Endothelial cell of umbilical vein (primary cell): ENCODE results near the gene FGD6. TPM values are rescaled to one million over a fixed set of nuclear protein-coding genes. Genes with fewer than 3 reads are reported as not detected.

Experiments used
- BruUV-seq: library from RNA; stranded (reverse); fragments of 400-500 nt; replicated peaks from 2 replicates; lab custom pipeline; 2021; lab: Mats Ljungman, UMichigan
- CTCF ChIA-PET: fragments of 300-600, 350-600 bp; sonication (Branson Sonifier 250); formaldehyde crosslinking; loops from one replicate; lab custom pipeline; 2021; ENCODE audit warnings: antibody characterized with exemption, inconsistent platforms; lab: Charles Lee
- POLR2A ChIA-PET: fragments of 300-600, 350-600 bp; sonication (Branson Sonifier 250); formaldehyde crosslinking; loops from one replicate; lab custom pipeline; 2021; ENCODE audit warnings: antibody characterized with exemption, inconsistent platforms; lab: Charles Lee
- DNase-seq: peaks from one replicate; pipeline ENCODE4 v3.0.0-alpha.2; 2011; ENCODE audit warnings: low read depth, low spot score
- FAIRE-seq: peaks from 2 replicates; lab custom pipeline; 2011; peaks lifted over from hg19 to GRCh38; lab: Jason Lieb, UNC
- H2AFZ ChIP-seq: 2 replicates; pipeline ENCODE4 v1.6.0; 2012; ENCODE audit warnings: low read depth, low read length, control low read depth, inconsistent platforms
- H3K27ac ChIP-seq: 2 replicates; pipeline ENCODE4 v1.5.1; 2011; ENCODE audit warnings: low read depth, mild to moderate bottlenecking, control low read depth, low read length, moderate library complexity; ENCODE audit not compliant: insufficient read depth
- H3K27me3 ChIP-seq, 2 experiments: 2 replicates each; pipeline versions ENCODE4 v1.6.0 to v1.6.1; 2011; ENCODE audit warnings: low read length in 2 of 2, mixed read lengths in 1 of 2; ENCODE audit not compliant: control insufficient read depth in 2 of 2, insufficient read depth in 2 of 2
- H3K36me3 ChIP-seq, 2 experiments: 2 replicates in 1 of 2; 3 replicates in 1 of 2; pipeline ENCODE4 v1.5.1; 2011; ENCODE audit warnings: low read length in 2 of 2, mild to moderate bottlenecking in 1 of 2, moderate library complexity in 1 of 2; ENCODE audit not compliant: control insufficient read depth in 2 of 2, insufficient read depth in 2 of 2; ENCODE audit errors: extremely low read depth in 1 of 2
- H3K4me1 ChIP-seq: 3 replicates; pipeline ENCODE4 v1.5.1; 2011; ENCODE audit warnings: mild to moderate bottlenecking, low read length; ENCODE audit not compliant: control insufficient read depth, insufficient read depth; ENCODE audit errors: extremely low read depth
- H3K4me2 ChIP-seq: 2 replicates; pipeline ENCODE4 v1.6.1; 2011; ENCODE audit warnings: low read length, control low read depth, mixed read lengths; ENCODE audit not compliant: insufficient read depth
- H3K4me3 ChIP-seq, 3 experiments: fragments of 200-600 bp in 1 of 3; sonication (generic), shearing (Covaris generic) in 1 of 3; replicated peaks in 1 of 3; 2 replicates each; pipeline ENCODE4 v1.5.1; 2011 to 2016; ENCODE audit warnings: control low read depth in 3 of 3, low read length in 3 of 3, mild to moderate bottlenecking in 2 of 3, inconsistent platforms in 1 of 3, low read depth in 1 of 3, moderate library complexity in 1 of 3; ENCODE audit not compliant: insufficient read depth in 1 of 3
- H3K79me2 ChIP-seq: 2 replicates; pipeline ENCODE4 v1.6.0; 2012; ENCODE audit warnings: low read length, inconsistent platforms; ENCODE audit not compliant: control insufficient read depth, insufficient read depth
- H3K9ac ChIP-seq: replicated peaks from 2 replicates; pipeline ENCODE3; 2011; ENCODE audit warnings: low read length, control low read depth; ENCODE audit not compliant: insufficient read depth; ENCODE audit errors: extremely low read depth
- H3K9me1 ChIP-seq: replicated peaks from 3 replicates; pipeline ENCODE4 v1.6.0; 2011; ENCODE audit warnings: mild to moderate bottlenecking, low read length; ENCODE audit not compliant: control insufficient read depth, insufficient read depth; ENCODE audit errors: extremely low read depth
- H3K9me3 ChIP-seq: replicated peaks from 2 replicates; pipeline ENCODE4 v1.5.1; 2012; ENCODE audit warnings: low read length, inconsistent platforms; ENCODE audit not compliant: control insufficient read depth, insufficient read depth
- H4K20me1 ChIP-seq: replicated peaks from 2 replicates; pipeline ENCODE3; 2011; ENCODE audit warnings: mild to moderate bottlenecking, low read length; ENCODE audit not compliant: control insufficient read depth, insufficient read depth; ENCODE audit errors: extremely low read depth
- CTCF ChIP-seq, 2 donors: IDR thresholded peaks; 1 replicate in 1 of 2; 2 replicates in 1 of 2; pipeline ENCODE4 v1.5.1; 2011; ENCODE audit warnings: low read length in 2 of 2, mild to moderate bottlenecking in 2 of 2, moderate library complexity in 2 of 2, control low read depth in 1 of 2, inconsistent platforms in 1 of 2, low read depth in 1 of 2; ENCODE audit not compliant: insufficient read depth in 1 of 2; ENCODE audit errors: extremely low read depth in 1 of 2
- EZH2 ChIP-seq: IDR thresholded peaks from 2 replicates; pipeline ENCODE4 v1.6.1; 2012; ENCODE audit warnings: borderline replicate concordance, low read depth, mild to moderate bottlenecking, moderate library complexity, low read length, inconsistent platforms; ENCODE audit not compliant: severe bottlenecking
- FOS ChIP-seq: IDR thresholded peaks from 2 replicates; pipeline ENCODE4 v1.6.1; 2011; ENCODE audit warnings: mild to moderate bottlenecking, low read length, moderate library complexity, borderline replicate concordance; ENCODE audit not compliant: insufficient read depth
- GATA2 ChIP-seq: IDR thresholded peaks from 2 replicates; pipeline ENCODE4 v1.7.0; 2011; ENCODE audit warnings: low read depth, mild to moderate bottlenecking, moderate library complexity, mixed read lengths, low read length; ENCODE audit not compliant: insufficient read length, insufficient read depth
- JUN ChIP-seq: IDR thresholded peaks from 2 replicates; pipeline ENCODE4 v1.6.1; 2011; ENCODE audit warnings: borderline replicate concordance, low read depth; ENCODE audit not compliant: insufficient read length, insufficient read depth
- MAX ChIP-seq: IDR thresholded peaks from 2 replicates; pipeline ENCODE4 v1.6.1; 2011; ENCODE audit not compliant: insufficient read depth, insufficient read length
- MYC ChIP-seq: IDR thresholded peaks from one replicate; pipeline ENCODE4 v1.6.1; 2011; ENCODE audit warnings: mild to moderate bottlenecking, low read depth, low read length
- POLR2A ChIP-seq: IDR thresholded peaks from 2 replicates; pipeline ENCODE4 v1.6.1; 2012; ENCODE audit warnings: low read depth, mild to moderate bottlenecking, control low read depth, low read length
- POLR2AphosphoS5 ChIP-seq: IDR thresholded peaks from 2 replicates; pipeline ENCODE4 v1.6.1; 2012; ENCODE audit warnings: low read depth, mild to moderate bottlenecking, control low read depth, low read length, moderate library complexity; ENCODE audit not compliant: insufficient read depth
- dilution Hi-C: fragments of 300-500 bp; cut with MboI; formaldehyde crosslinking; loops from one replicate; pipeline ENCODE4 v1.15.0; 2019; ENCODE audit warnings: low sequenced_read_pairs; ENCODE audit not compliant: extremely low pct_ligation_motif_present
- intact Hi-C: fragments of 100-400 bp; cut with micrococcal nuclease; formaldehyde crosslinking; loops from one replicate; pipeline ENCODE4 v1.10.0; 2022
- polyA plus RNA-seq, 4 experiments: library from polyadenylated mRNA; depleted of rRNA in 3 of 4; stranded (reverse) in 3 of 4; unstranded in 1 of 4; fragments of >200 nt; gene quantifications; 2 replicates each; pipeline versions ENCODE4 v1.2.1 to v1.2.3, GENCODE V29; 2011 to 2012; ENCODE audit warnings: missing spikeins in 1 of 4
- total RNA-seq: library from RNA; stranded (reverse); gene quantifications from 2 replicates; pipeline ENCODE4 v1.2.3, GENCODE V29; 2021

FGD6 gene
- total and polyA plus RNA-seq, 2 donors (not counting 3 experiments of a cell fraction or from before 2014, with no cell fraction given): 5.9 to 14.0 TPM

GRCh38 chr12:95213119-95213518 lies 4.1 kb downstream of the FGD6 start:
- Histone ChIP-seq H3K79me2 (peaks cover 43% of the 10 kb centered on the region), H3K9me1 (no peaks in the 10 kb centered on the region), H3K36me3 (no peaks in the 10 kb centered on the region), H3K4me2 (peak overlapping the region; percentile 76), H3K9me3 (no peaks in the 10 kb centered on the region), H3K9ac (no peak overlapping the region), H4K20me1 (no peaks in the 10 kb centered on the region), H3K27ac (peak overlapping the region; percentile 12), H2AFZ (no peak overlapping the region), H3K4me3 (no peak overlapping the region), H3K4me1 (peaks cover 34% of the 10 kb centered on the region), H3K27me3 (no peaks in the 10 kb centered on the region)
- ChIA-PET CTCF (interaction anchor here (1.0 to 5.9 kb wide), 8 partner anchors 9 to 321 kb away, joined by 3 to 91 read pairs (median 4); no protein-coding TSS in a partner anchor), POLR2A (interaction anchor here (1.0 kb wide), 1 partner anchor 42 kb away, joined by 3 read pairs; no protein-coding TSS in a partner anchor)
- intact Hi-C loops: loop anchor here (10.0 kb wide), 1 partner anchor 498 kb away; no protein-coding TSS in a partner anchor
- dilution Hi-C loops: loop anchor here (25.0 kb wide), 1 partner anchor 101 kb away; no protein-coding TSS in a partner anchor
- DNase-seq (no peak), FAIRE-seq (no peak)
- no peak for TF ChIP-seq POLR2A
- no peak for TF ChIP-seq MAX
- no TSS peak for BruUV-seq

GRCh38 chr12:95212586-95212985 lies 4.7 kb downstream of the FGD6 start:
- H3K4me1 ChIP-seq: peaks cover 34% of the 10 kb centered on the region
- no TSS peak for BruUV-seq
- intact Hi-C loops (loop anchor here (10.0 kb wide), 1 partner anchor 498 kb away; no protein-coding TSS in a partner anchor), dilution Hi-C loops (loop anchor here (25.0 kb wide), 1 partner anchor 100 kb away; no protein-coding TSS in a partner anchor)
- H3K79me2 ChIP-seq: peaks cover 43% of the 10 kb centered on the region
- no peaks in the 10 kb centered on the region for H4K20me1 ChIP-seq
- no peak overlapping the region for H2AFZ ChIP-seq
- TF ChIP-seq EZH2: no peak
- TF ChIP-seq MAX: no peak
- no peak for TF ChIP-seq MYC
- peak; percentile 22 for TF ChIP-seq JUN
- TF ChIP-seq FOS: peak; percentile 68
- no peak for TF ChIP-seq GATA2
- TF ChIP-seq POLR2A: no peak
- no peak for TF ChIP-seq CTCF (IDR thresholded peaks at IDR 0.05; ENCODE audit: extremely low read depth in 1 of 2, insufficient read depth in 1 of 2, low read depth in 1 of 2, low read length in 2 of 2)
- no peak for TF ChIP-seq POLR2AphosphoS5
- ChIA-PET CTCF (interaction anchor here (0.8 to 5.7 kb wide), 9 partner anchors 8 to 322 kb away, joined by 3 to 91 read pairs (median 3); no protein-coding TSS in a partner anchor), POLR2A (interaction anchor here (1.0 kb wide), 1 partner anchor 42 kb away, joined by 3 read pairs; no protein-coding TSS in a partner anchor)
- H3K9me1 ChIP-seq: no peaks in the 10 kb centered on the region
- no peaks in the 10 kb centered on the region for H3K9me3 ChIP-seq
- peak overlapping the region; percentile 76 for H3K4me2 ChIP-seq
- H3K4me3 ChIP-seq: peak overlapping the region in 1 of 3 experiments; percentile 11
- peaks cover 0 to 2% of the 10 kb centered on the region in 2 experiments for H3K36me3 ChIP-seq
- H3K27ac ChIP-seq: peak overlapping the region; percentile 24
- H3K9ac ChIP-seq: no peak overlapping the region
- FAIRE-seq: peak; percentile 62
- DNase-seq: peak; percentile 43
- H3K27me3 ChIP-seq: no peaks in the 10 kb centered on the region
